HG02852 (cell line): ENCODE results near the gene TMEM117.

Experiments used
- ATAC-seq: cut with Tn5 transposase; IDR thresholded peaks from one replicate; pipeline ENCODE4 v1.9.1; 2021; ENCODE audit warnings: mild to moderate bottlenecking, moderate library complexity; ENCODE audit not compliant: unreplicated experiment

Gene TMEM117

DNA sequence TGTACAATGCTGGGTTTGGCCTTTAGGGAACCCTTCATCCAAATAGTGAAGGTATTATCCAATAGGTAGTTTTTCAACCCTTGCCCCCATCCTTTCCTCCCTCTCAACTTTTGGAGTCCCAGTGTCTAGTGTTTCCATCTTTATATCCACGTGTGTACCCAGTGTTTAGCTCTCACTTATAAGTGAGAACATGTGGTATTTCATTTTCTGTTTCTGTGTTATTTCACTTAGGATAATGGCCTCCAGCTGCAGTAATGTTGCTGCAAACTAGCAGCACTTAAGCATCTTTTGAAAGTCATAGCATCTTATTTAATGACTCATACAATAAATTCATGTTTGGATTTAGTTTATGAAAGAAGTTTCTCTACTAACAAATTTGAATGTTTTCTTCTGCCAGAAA lies 597.8 kb downstream of the TMEM117 start:
- peak; percentile 35 for ATAC-seq

DNA sequence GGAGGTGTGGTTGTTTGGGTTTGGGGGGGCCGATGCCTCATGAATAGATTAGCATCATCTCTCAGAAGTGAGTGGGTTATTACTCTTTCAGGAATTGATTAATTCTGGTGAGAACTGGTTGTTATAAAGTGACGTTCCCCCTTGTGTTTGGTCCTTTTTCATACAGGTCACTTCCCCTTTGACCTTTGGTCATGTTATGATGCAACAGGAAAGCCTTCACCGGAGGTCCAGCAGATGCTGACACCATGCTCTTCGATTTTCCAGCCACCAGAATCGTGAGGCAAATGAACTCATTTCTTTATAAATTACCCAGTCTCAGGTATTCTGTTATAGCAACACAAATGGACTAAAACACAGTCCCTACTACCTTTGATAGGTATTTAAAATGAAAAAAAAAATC lies 600.9 kb downstream of the TMEM117 start:
- no peak for ATAC-seq
